PFSK-1 (cell line): ENCODE data around the gene PRR22.

Source experiments
- POLR2AphosphoS5 ChIP-seq: IDR thresholded peaks from 2 replicates; pipeline ENCODE4 v1.6.1; 2012; ENCODE audit warnings: low read depth, mild to moderate bottlenecking, control low read depth, low read length, moderate library complexity
- TAF1 ChIP-seq: IDR thresholded peaks from 2 replicates; pipeline ENCODE4 v1.6.1; 2012; ENCODE audit warnings: low read length, control low read depth, borderline replicate concordance; ENCODE audit not compliant: insufficient read depth
- TF ChIP-seq, protein P1 (sequence below), 2 experiments: IDR thresholded peaks; 2 replicates each; pipeline versions ENCODE4 v1.6.1 to v1.8.0; 2011 to 2012; ENCODE audit warnings: low read depth in 2 of 2, low read length in 2 of 2, control low read depth in 1 of 2, inconsistent platforms in 1 of 2, mild to moderate bottlenecking in 1 of 2, moderate library complexity in 1 of 2; ENCODE audit not compliant: insufficient read depth in 1 of 2

- TF ChIP-seq, protein P1, sequence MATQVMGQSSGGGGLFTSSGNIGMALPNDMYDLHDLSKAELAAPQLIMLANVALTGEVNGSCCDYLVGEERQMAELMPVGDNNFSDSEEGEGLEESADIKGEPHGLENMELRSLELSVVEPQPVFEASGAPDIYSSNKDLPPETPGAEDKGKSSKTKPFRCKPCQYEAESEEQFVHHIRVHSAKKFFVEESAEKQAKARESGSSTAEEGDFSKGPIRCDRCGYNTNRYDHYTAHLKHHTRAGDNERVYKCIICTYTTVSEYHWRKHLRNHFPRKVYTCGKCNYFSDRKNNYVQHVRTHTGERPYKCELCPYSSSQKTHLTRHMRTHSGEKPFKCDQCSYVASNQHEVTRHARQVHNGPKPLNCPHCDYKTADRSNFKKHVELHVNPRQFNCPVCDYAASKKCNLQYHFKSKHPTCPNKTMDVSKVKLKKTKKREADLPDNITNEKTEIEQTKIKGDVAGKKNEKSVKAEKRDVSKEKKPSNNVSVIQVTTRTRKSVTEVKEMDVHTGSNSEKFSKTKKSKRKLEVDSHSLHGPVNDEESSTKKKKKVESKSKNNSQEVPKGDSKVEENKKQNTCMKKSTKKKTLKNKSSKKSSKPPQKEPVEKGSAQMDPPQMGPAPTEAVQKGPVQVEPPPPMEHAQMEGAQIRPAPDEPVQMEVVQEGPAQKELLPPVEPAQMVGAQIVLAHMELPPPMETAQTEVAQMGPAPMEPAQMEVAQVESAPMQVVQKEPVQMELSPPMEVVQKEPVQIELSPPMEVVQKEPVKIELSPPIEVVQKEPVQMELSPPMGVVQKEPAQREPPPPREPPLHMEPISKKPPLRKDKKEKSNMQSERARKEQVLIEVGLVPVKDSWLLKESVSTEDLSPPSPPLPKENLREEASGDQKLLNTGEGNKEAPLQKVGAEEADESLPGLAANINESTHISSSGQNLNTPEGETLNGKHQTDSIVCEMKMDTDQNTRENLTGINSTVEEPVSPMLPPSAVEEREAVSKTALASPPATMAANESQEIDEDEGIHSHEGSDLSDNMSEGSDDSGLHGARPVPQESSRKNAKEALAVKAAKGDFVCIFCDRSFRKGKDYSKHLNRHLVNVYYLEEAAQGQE (IDR thresholded peaks at IDR 0.05; ENCODE audit: insufficient read depth in 1 of 2, low read depth in 2 of 2, low read length in 2 of 2): no peak
- TF ChIP-seq POLR2AphosphoS5: no peak
- TF ChIP-seq TAF1: no peak
These were observed 10.9 kb upstream of the PRR22 start for GRCh38 chr19:5795382-5795919.
